NK-92 (cell line): Measurements from ENCODE around the gene VN1R4.
"Not testable (repeated sequence)": the region's sequence is repeated elsewhere in the genome, so short reads cannot be mapped to it uniquely, and the experiment has no call there.

Experiments
- DNase-seq: peaks from one replicate; lab custom pipeline; 2025; ENCODE audit not compliant: unreplicated experiment; lab: John Stamatoyannopoulos, UW

Gene VN1R4, protein sequence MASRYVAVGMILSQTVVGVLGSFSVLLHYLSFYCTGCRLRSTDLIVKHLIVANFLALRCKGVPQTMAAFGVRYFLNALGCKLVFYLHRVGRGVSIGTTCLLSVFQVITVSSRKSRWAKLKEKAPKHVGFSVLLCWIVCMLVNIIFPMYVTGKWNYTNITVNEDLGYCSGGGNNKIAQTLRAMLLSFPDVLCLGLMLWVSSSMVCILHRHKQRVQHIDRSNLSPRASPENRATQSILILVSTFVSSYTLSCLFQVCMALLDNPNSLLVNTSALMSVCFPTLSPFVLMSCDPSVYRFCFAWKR

GRCh38 chr19:53267623-53268022 lies at the start of gene VN1R4:
Gene VN1R4 (minus strand): TSS chr19:53267723. CDS start chr19:53267665, 58 bp downstream.
- not testable (repeated sequence) for DNase-seq

- no peak for DNase-seq
These were observed 44.4 kb upstream of the VN1R4 start for GRCh38 chr19:53311897-53312296.

DNA sequence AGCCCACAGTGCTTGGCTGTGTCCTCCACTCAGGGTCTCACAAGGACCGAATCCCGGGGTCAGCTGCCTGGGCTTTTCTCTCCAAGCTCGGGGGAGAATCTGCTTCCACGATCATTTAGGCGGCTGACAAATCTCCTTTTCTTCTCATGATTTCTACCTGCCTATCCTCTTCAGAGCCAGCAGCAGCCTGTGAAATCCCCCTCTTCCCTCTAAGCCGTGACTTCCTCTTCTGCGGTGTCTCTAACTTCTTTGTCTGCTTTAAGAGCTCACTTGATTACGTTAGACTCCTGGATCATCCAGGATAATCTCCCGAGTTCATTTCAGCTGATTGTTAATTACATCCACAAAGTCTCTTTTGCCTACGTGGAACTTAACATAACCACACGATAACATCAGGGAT lies 43.5 kb upstream of the VN1R4 start:
- DNase-seq: no peak

GRCh38 chr19:53308339-53308811 lies 40.9 kb upstream of the VN1R4 start:
- no peak for DNase-seq

DNA sequence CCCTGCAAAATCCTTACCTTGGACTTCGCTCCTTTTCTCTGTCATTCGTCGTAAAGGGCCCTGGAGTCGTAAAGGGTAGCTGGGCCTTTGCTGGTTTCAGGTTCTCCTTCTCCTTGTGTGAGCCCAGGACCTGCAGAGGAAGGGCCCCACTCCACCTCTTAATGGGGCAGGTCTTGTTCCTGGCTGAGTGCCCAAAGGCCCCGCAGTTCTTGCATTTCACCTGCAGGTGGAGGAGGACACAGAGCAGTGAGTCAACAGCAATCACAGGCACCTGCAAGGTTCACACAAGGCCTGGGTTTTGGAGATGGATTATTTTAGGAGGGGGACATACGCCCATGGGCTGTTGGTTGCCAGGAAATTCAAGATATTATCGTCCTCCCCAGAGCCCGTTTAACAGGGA lies 33.8 kb upstream of the VN1R4 start:
- DNase-seq: not testable (repeated sequence)

DNA sequence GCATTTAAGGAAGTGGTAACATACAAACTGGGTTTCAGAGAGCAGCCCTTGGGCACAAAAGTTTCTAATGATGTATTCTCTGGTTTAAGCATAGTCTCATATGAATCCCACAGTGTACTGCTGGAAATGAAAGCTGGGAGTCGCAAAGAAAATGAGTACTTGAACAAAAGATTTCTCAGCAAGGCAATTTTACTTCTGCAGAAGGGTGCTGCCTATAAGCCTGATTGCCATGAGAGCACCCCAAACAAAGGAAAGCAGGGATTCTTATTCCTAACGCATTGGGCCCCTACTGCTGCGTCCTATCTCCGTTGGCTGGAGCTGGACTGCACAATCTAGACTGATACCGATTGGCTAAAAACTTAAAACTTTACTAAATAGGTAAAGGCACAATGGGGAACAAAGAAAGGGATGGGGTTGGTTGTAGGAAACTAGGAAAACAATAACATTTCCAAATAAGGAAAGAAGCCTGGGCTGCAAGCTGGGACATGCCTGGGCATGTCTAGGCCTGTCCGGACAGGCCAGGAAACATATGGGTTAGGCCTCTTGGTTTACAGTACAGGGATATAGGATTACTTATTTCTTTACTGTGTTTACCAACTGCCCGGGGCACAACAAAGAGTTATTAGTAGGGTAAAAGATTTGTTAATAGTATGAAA lies 27.4 kb upstream of the VN1R4 start:
- DNase-seq: no peak

DNA sequence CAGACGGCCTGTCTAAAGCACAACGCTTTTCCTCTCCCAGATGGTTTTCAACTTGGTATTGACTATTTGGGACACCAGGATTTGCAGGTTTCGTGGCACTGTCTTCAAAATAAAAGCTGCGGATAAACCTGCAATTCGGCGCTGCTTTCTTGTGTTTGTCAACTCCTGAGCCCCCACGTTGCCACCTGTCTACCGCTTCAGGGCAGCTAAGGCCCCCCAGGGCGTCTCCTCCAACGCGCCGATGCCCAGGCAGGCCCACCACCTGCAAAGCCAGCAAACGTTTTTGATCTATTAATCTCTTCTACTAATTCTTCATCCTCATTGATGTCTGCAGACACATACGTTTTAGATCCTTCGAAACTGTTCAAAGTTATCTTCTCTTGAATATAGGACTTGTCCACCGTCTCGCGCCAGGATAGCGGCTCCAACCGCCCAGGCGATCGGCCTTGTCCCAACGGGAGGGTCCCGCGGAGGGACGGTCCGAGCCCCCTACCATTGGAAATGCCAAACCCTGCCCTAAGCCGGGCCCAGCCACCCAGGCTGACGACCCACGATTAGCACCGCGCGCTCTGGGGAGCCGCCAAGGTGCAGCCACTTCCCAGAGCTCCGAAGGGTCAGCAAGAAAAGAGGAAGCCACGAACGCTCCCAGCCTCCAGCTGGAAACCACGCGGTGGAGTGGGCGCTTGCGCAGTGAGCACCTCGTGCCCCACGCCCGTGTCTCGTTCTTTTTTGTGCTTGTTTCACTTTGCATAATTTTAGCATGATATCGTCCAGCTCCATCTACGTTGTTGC lies 23.4 kb upstream of the VN1R4 start:
- DNase-seq: no peak

- DNase-seq: no peak
These were observed 17.6 kb upstream of the VN1R4 start for GRCh38 chr19:53285087-53285486.

GRCh38 chr19:53281947-53282346 lies 14.4 kb upstream of the VN1R4 start:
- DNase-seq: not testable (repeated sequence)

- no peak for DNase-seq
These were observed 8.0 kb upstream of the VN1R4 start for GRCh38 chr19:53275480-53275879.

- DNase-seq: no peak
These were observed 4.5 kb upstream of the VN1R4 start for GRCh38 chr19:53272044-53272443.

DNA sequence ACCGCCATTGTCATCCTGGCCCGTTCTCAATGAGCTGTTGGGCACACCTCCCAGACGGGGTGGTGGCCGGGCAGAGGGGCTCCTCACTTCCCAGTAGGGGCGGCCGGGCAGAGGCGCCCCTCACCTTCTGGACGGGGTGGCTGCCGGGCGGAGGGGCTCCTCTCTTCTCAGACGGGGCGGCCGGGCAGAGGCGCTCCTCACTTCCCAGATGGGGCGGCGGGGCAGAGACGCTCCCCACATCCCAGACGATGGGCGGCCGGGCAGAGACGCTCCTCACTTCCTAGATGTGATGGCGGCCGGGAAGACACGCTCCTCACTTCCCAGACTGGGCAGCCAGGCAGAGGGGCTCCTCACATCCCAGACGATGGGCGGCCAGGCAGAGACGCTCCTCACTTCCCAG lies 2.3 kb upstream of the VN1R4 start:
- not testable (repeated sequence) for DNase-seq

DNA sequence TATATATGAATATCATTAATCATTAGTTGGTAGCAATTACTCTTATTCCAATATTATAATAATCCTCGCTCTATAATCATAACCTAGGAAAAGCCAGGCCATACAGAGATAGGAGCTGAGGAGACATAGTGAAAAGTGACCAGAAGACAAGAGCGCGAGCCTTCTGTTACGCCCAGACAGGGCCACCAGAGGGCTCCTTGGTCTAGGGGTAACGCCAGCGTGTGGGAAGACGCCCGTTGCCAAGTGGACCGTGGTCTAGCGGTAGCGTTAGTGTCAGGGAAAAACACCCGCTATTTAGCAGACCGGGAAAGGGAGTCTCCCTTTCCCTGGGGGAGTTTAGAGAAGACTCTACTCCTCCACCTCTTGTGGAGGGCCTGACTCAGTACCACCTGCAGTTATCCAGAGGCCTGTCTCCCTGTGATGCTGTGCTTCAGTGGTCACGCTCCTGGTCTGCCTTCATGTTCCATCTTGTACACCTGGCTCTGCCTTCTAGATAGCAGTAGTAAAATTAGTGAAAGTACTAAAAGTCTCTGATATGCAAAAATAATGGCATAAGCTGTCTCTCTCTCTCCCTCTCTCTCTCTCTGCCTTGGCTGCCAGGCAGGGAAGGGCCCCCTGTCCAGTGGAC lies 9.7 kb downstream of the VN1R4 start, which contains the start of gene VN1R2:
Gene VN1R2, plus strand, starts transcription at position 578 of the 628 bp plus-strand sequence. CDS start 84 bp downstream, outside the sequence.
- not testable (repeated sequence) for DNase-seq

DNA sequence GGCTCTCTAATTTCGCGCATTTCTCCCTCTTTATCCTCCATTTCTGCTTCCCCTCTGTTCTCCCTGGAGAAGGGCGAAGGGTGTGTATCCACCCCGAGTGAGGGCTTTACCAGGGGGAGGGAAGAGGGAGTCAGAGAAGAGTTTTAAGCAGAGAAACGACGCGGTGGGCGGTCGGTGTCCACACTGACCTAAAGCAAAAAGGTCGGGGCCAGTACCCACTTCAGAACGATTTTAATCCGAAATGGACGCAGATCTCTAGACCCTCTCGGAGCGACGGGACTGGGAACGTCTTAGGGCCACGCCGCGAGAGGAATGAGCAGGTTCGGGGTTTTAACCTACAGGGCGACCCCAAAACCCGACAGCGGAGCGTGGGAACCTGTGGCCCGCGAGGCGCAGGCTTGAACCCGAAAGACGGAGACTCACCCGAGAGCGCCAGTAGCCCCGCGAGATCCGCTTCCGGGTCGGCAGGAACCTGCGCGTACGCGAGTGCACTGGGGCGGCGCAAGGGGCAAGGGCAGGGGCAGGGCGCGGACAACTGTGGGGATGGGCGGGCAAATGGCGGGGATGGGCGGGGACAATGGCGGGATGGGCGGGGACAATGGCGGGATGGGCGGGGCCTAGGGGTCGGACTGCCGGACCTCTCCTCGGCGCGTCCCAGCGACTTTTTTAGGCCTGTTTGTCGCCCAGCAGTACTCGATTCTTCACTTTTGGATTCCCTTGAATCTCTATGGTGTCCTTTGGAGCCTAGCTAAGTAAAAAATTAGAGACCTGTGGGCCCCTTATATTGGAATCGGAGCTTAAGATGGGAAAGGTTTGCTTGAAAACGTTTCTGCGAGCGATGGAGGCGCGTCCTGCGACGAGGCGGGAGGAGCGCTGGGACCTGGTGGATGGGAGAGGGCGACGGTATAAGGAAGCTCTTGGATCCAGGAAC lies 12.8 kb downstream of the VN1R4 start, which contains the start of gene ZNF677:
Gene ZNF677, minus strand, starts transcription at position 463 of the 931 bp plus-strand sequence. CDS start 3,323 bp downstream, outside the sequence.
- DNase-seq: peak; percentile 2

DNA sequence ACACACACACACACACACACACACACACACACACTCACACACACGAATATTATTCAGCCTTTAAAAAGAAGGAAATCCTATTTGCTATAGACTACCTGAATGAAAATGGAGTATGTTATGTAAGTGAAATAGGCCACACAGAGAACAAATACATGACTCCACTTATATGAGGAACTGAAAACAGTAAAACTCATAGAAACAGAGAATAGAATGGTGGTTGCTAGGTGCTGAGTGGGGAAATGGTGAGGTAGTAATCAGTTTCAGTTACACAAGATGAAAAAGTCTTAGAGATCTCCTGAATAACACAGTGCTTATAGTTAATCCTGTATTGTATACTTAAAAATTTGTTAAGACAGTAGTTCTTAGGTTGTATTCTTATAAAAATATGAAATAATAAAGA lies 21.0 kb downstream of the VN1R4 start:
- no peak for DNase-seq

DNA sequence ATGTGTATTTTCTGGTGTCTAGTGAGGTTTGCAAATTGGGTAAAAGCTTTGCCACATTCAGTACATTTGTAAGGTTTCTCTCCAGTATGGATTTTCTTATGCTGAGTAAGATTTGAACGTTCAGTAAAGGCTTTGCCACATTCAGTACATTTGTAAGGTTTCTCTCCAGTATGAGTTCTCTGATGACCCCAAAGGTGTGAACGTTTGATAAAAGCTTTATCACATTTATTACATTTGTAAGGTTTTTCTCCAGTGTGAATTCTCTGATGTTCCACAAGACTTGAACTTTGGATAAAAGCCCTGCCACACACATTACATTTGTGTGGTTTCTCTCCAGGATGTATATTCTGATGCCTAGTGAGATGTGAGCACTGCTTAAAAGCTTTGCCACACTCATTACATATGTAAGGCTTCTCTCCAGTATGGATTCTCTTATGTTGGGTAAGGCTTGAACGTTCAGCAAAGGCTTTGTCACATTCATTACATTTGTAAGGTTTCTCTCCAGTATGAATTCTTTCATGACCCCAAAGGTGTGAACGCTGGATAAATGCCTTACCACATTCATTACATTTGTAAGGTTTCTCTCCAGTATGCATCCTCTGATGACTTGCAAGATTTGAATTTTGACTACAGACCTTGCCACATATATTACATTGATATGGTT lies 30.3 kb downstream of the VN1R4 start:
- no peak for DNase-seq

- no peak for DNase-seq
These were observed 42.9 kb downstream of the VN1R4 start for GRCh38 chr19:53224606-53225005.

- not testable (repeated sequence) for DNase-seq
These were observed 44.8 kb downstream of the VN1R4 start for GRCh38 chr19:53222716-53223115.
